Measurements from ENCODE around the gene RAI1. TPM values are rescaled to one million over a fixed set of nuclear protein-coding genes. Genes with fewer than 3 reads are reported as not detected.
"Not testable (repeated sequence)": the region's sequence is repeated elsewhere in the genome, so short reads cannot be mapped to it uniquely, and the experiment has no call there.

RAI1 gene, protein sequence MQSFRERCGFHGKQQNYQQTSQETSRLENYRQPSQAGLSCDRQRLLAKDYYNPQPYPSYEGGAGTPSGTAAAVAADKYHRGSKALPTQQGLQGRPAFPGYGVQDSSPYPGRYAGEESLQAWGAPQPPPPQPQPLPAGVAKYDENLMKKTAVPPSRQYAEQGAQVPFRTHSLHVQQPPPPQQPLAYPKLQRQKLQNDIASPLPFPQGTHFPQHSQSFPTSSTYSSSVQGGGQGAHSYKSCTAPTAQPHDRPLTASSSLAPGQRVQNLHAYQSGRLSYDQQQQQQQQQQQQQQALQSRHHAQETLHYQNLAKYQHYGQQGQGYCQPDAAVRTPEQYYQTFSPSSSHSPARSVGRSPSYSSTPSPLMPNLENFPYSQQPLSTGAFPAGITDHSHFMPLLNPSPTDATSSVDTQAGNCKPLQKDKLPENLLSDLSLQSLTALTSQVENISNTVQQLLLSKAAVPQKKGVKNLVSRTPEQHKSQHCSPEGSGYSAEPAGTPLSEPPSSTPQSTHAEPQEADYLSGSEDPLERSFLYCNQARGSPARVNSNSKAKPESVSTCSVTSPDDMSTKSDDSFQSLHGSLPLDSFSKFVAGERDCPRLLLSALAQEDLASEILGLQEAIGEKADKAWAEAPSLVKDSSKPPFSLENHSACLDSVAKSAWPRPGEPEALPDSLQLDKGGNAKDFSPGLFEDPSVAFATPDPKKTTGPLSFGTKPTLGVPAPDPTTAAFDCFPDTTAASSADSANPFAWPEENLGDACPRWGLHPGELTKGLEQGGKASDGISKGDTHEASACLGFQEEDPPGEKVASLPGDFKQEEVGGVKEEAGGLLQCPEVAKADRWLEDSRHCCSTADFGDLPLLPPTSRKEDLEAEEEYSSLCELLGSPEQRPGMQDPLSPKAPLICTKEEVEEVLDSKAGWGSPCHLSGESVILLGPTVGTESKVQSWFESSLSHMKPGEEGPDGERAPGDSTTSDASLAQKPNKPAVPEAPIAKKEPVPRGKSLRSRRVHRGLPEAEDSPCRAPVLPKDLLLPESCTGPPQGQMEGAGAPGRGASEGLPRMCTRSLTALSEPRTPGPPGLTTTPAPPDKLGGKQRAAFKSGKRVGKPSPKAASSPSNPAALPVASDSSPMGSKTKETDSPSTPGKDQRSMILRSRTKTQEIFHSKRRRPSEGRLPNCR (N-terminal part only)
- 24.7 TPM for total RNA-seq

DNA sequence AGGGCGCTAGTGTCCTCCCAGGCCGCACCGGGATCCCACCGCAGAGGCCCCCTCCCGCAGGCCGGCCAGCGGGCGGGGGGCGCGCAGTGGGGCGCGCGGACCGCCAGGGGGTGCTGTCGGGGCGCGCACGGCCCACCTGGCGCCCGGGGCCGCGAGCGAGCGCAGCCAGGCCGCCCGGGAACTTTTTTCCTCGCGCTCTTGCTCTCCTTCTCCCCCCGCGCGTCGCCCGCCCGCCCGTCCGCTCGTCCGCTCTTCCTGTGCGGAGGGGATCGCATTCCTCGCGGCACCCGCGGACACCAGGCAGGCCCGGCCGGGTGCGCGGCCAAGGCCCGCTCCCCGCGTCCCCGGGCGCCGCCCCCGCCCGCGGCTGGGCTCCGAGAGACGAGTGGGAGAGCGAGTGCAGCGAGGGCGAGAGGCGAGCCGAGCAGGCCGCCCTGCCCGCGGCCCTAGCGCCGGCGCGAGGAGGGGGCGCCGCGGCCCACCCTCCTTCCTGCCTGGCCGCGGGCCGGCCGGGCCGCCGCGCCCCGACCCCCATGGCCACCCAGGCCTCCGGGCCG is at the start of gene RAI1:
RAI1 (plus strand) TSS at position 272 of the 557 bp plus-strand sequence. CDS start 111,491 bp downstream, outside the sequence.
- Histone ChIP-seq H3K4me3 (peak within 1 kb of the TSS; percentile 72 to 93), H3K9me3 (no peaks in the 10 kb centered on the region), H3K36me3 (no peaks in the 10 kb centered on the region), H3K27ac (peak within 1 kb of the TSS; percentile 86 to 91), H3K4me1 (peaks cover 0 to 24% of the 10 kb centered on the region in 2 donors), H3K27me3 (no peaks in the 10 kb centered on the region)
- intact Hi-C loops (cut with DNase I) = loop anchor here (1.0 to 5.0 kb wide), 8 partner anchors 30 to 352 kb away; partner anchors contain the start of genes DRC3 and TOM1L2
- TF ChIP-seq, protein P1, sequence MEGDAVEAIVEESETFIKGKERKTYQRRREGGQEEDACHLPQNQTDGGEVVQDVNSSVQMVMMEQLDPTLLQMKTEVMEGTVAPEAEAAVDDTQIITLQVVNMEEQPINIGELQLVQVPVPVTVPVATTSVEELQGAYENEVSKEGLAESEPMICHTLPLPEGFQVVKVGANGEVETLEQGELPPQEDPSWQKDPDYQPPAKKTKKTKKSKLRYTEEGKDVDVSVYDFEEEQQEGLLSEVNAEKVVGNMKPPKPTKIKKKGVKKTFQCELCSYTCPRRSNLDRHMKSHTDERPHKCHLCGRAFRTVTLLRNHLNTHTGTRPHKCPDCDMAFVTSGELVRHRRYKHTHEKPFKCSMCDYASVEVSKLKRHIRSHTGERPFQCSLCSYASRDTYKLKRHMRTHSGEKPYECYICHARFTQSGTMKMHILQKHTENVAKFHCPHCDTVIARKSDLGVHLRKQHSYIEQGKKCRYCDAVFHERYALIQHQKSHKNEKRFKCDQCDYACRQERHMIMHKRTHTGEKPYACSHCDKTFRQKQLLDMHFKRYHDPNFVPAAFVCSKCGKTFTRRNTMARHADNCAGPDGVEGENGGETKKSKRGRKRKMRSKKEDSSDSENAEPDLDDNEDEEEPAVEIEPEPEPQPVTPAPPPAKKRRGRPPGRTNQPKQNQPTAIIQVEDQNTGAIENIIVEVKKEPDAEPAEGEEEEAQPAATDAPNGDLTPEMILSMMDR (IDR thresholded peaks at IDR 0.05) = peak in 2 of 3 experiments; percentile 48 to 97
- peak in 1 of 2 donors; percentile 82 for DNase-seq (ENCODE audit: low spot score in 2 of 2)

GRCh38 chr17:17632690-17633089 is 48.6 kb upstream of the RAI1 start:
- DNase-seq (ENCODE audit: low spot score in 2 of 2); H3K9me3 ChIP-seq; H3K4me1 ChIP-seq; H3K27ac ChIP-seq; H3K4me3 ChIP-seq; H3K27me3 ChIP-seq; intact Hi-C loops (cut with DNase I); H3K36me3 ChIP-seq: not testable (repeated sequence)

GRCh38 chr17:17633310-17633709 is 47.9 kb upstream of the RAI1 start:
- no peaks in the 10 kb centered on the region for H3K36me3 ChIP-seq
- TF ChIP-seq, protein P1 (IDR thresholded peaks at IDR 0.05) = no peak
- no peak overlapping the region for H3K27ac ChIP-seq
- intact Hi-C loops (cut with DNase I) = no loop called here
- H3K4me1 ChIP-seq = no peaks in the 10 kb centered on the region
- H3K4me3 ChIP-seq = no peak overlapping the region
- DNase-seq (ENCODE audit: low spot score in 2 of 2) = no peak
- H3K9me3 ChIP-seq = no peaks in the 10 kb centered on the region
- H3K27me3 ChIP-seq = no peaks in the 10 kb centered on the region

DNA sequence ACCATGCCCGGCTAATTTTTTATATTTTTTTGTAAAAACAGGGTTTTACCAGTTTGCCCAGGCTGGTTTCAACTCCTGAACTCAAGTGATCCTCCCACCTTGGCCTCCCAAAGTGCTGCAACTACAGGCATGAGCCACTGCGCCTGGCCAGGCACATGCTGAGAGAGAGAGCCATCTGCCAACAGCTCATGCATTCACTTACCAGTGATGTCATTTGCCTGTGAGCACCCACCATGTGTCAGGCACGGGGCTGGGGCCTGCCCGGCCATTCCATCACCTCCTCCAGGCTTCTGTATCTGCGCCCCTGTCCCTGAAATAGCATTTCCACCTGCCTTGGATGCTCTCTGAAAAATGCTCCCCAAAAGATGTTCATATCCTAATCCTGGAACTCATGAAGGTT is 46.1 kb upstream of the RAI1 start:
- intact Hi-C loops (cut with DNase I) = no loop called here
- TF ChIP-seq, protein P1 (IDR thresholded peaks at IDR 0.05) = no peak
- no peak overlapping the region for H3K4me3 ChIP-seq

DNA sequence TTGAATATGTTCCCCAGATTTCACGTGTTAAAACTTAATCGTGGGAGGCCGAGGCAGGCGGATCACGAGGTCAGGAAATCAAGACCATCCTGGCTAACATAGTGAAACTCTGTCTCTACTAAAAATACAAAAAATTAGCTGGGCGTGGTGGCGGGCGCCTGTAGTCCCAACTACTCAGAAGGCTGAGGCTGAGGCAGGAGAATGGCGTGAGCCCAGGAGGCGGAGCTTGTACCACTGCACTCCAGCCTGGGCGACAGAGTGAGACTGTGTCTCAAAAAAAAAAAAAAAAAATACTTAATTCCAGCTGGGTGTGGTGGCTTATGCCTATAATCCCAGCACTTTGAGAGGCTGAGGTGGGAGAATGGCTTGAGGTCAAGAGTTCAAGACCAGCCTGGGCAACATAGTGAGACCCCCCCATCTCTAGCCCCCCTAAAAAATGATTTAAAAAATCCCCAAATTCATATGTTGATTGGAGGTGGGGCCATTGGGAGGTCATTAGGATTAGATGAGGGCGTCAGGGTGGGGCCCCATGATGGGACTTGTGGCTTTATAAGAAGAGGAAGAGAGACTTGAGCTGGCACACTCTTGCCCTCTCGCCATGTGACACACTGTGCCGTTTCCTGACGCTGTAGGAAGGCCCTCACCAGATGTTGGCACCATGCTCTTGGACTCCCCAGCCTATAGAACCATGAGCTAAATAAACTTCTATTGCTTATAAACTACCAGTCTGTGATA is 45.6 kb upstream of the RAI1 start:
- H3K4me3 ChIP-seq; H3K9me3 ChIP-seq; H3K4me1 ChIP-seq; intact Hi-C loops (cut with DNase I); DNase-seq (ENCODE audit: low spot score in 2 of 2); H3K27me3 ChIP-seq; H3K27ac ChIP-seq; H3K36me3 ChIP-seq: not testable (repeated sequence)

More for the DNA sequence above, 46.1 kb upstream of the RAI1 start:
- Histone ChIP-seq H3K27ac (no peak overlapping the region), H3K9me3 (no peaks in the 10 kb centered on the region), H3K27me3 (no peaks in the 10 kb centered on the region), H3K4me1 (no peaks in the 10 kb centered on the region), H3K36me3 (no peaks in the 10 kb centered on the region)
- DNase-seq (ENCODE audit: low spot score in 2 of 2) = no peak
